Psoas muscle (tissue), 8 donors: ENCODE measurements around the gene DNAJB8. TPM values are rescaled to one million over a fixed set of nuclear protein-coding genes. Genes with fewer than 3 reads are reported as not detected.

Experiments used
- ATAC-seq, 4 donors: fragments of 200-7000 bp; cut with Tn5 transposase; one replicate each; pipeline ENCODE4 v1.9.1; 2020; ENCODE audit warnings: moderate library complexity in 3 of 4, mild to moderate bottlenecking in 2 of 4
- DNase-seq, 2 donors: peaks; one replicate each; pipeline ENCODE4 v3.0.0-alpha.2; 2020
- H3K27ac ChIP-seq: fragments of 200-600 bp; one replicate; pipeline ENCODE4 v1.8.0; 2022
- H3K27me3 ChIP-seq, 3 donors: fragments of 200-600 bp in 1 of 3; one replicate each; pipeline versions ENCODE4 v1.6.1 to v1.8.0; 2013 to 2022; ENCODE audit warnings: low read length in 2 of 3, mild to moderate bottlenecking in 2 of 3, moderate library complexity in 1 of 3; ENCODE audit not compliant: insufficient read depth in 3 of 3
- H3K36me3 ChIP-seq, 2 donors: fragments of 200-600 bp in 1 of 2; one replicate each; pipeline versions ENCODE4 v1.6.1 to v1.8.0; 2013 to 2022; ENCODE audit warnings: low read depth in 1 of 2, mild to moderate bottlenecking in 1 of 2, moderate library complexity in 1 of 2; ENCODE audit not compliant: insufficient read depth in 1 of 2
- H3K4me1 ChIP-seq: fragments of 200-600 bp; one replicate; pipeline ENCODE4 v1.8.0; 2022
- H3K4me3 ChIP-seq: fragments of 200-600 bp; one replicate; pipeline ENCODE4 v1.8.0; 2022; ENCODE audit warnings: mild to moderate bottlenecking
- H3K9me3 ChIP-seq: fragments of 200-600 bp; one replicate; pipeline ENCODE4 v1.8.0; 2022
- WGBS, 3 donors: extraction: QIAGEN DNeasy Blood & Tissue Kit; methylation state at CpG; one replicate each; pipeline versions ENCODE4 v1.1.6 to v1.1.7; 2013; 5-methylcytosine and 5-hydroxymethylcytosine counted together
- intact Hi-C, 2 donors: fragments of 100-400 bp; cut with DNase I; formaldehyde crosslinking; loops; one replicate each; pipeline versions ENCODE4 v1.11.0 to v1.14.2; 2022
- polyA plus RNA-seq, 3 donors: library from polyadenylated mRNA; stranded (reverse); fragments of 200-250 nt; gene quantifications; one replicate each; pipeline ENCODE4 v1.2.3, GENCODE V29; 2013
- total RNA-seq, 4 donors: library from RNA; stranded (reverse); fragmentation: NEBNext Ultra II Directional in 2 of 4; extraction: Animal tissue kit (Norgen Biotek cat#: 25700) in 2 of 4; gene quantifications; one replicate each; pipeline versions ENCODE4 v1.2.1 to v1.2.4, GENCODE V29; 2021 to 2023
- TF ChIP-seq, protein P1 (sequence below): fragments of 200-600 bp; IDR thresholded peaks from one replicate; pipeline ENCODE4 v1.8.0; 2022; ENCODE audit warnings: antibody characterized with exemption
- donor health status: healthy with polysubstance abuse.
- donor health status: DM: no; HTN: no; CAD: no; lungs with moderate emphysema.
- donor health status: Bipolar disorder and iron deficiency.
- donor health status: healthy.
- donor health status: DM: yes; HTN: yes; CAD: no.
- donor health status: DM: no; HTN: no; CAD: no.
- donor health status: DM: no; HTN: no; CAD: no.
- donor health status: DM: yes; HTN: yes; CAD: no.

Gene DNAJB8
- total and polyA plus RNA-seq, 7 donors = not detected

DNA sequence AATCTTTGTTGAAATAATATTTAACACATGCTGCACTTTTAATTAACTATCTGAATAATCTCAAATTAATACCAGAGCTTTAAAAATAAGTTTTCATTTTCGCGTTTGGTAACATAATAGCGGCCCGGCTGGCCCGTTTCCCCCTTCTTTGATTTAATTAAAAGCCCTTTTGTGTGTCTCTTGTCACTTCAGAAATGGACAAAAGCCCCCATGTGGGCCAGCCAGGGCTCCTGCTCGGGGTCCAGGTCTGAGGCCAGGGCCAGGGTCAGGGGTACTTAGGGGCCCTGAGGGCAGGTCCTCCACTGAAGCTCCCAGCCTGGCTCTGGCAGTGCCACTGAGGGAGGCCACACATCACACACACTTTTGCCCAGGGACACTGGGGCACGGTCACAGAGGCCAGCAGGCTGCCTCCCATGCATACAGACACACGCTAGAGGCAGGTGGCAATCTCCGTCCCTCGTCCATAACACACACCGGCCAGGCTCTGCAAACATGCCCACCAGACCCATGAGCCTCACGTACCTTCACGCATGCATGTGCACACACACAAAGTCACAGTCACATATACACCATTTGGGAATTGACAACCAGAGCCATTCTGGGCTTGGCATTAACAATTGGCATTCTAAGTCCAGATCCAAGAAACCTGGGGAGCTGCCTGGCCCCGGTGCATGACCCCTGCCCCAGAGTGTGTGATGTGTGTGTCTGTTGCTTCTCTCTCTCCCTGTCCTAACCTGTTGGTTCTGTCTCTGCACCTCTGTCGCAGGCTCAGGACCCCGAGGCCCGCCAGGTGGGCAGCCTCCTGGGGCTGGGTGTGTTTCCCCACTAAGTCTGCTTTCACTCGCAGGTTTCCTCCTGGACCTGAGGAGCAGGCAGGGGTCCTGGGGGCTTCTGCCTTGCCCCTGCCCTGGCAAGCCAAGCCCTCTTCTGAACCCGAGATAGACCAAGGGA is 38.5 kb downstream of the DNAJB8 start:
- no peaks in the 10 kb centered on the region for H3K9me3 ChIP-seq
- intact Hi-C loops = loop anchor here (2.0 to 5.0 kb wide), 4 partner anchors 69 to 181 kb away; no protein-coding TSS in a partner anchor
- TF ChIP-seq, protein P1, sequence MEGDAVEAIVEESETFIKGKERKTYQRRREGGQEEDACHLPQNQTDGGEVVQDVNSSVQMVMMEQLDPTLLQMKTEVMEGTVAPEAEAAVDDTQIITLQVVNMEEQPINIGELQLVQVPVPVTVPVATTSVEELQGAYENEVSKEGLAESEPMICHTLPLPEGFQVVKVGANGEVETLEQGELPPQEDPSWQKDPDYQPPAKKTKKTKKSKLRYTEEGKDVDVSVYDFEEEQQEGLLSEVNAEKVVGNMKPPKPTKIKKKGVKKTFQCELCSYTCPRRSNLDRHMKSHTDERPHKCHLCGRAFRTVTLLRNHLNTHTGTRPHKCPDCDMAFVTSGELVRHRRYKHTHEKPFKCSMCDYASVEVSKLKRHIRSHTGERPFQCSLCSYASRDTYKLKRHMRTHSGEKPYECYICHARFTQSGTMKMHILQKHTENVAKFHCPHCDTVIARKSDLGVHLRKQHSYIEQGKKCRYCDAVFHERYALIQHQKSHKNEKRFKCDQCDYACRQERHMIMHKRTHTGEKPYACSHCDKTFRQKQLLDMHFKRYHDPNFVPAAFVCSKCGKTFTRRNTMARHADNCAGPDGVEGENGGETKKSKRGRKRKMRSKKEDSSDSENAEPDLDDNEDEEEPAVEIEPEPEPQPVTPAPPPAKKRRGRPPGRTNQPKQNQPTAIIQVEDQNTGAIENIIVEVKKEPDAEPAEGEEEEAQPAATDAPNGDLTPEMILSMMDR = no peak
- 89 to 94% (median 93%) methylated on average over 19 of the region's 19 CpGs for WGBS, 3 donors
- H3K36me3 ChIP-seq = no peaks in the 10 kb centered on the region
- H3K4me1 ChIP-seq = peaks cover 9% of the 10 kb centered on the region
- H3K27me3 ChIP-seq = peaks cover 0 to 24% (median 6%) of the 10 kb centered on the region in 3 donors
- peak in 1 of 2 donors; percentile 35 for DNase-seq
- H3K27ac ChIP-seq = no peak overlapping the region
- H3K4me3 ChIP-seq = no peak overlapping the region
- no peak for ATAC-seq

DNA sequence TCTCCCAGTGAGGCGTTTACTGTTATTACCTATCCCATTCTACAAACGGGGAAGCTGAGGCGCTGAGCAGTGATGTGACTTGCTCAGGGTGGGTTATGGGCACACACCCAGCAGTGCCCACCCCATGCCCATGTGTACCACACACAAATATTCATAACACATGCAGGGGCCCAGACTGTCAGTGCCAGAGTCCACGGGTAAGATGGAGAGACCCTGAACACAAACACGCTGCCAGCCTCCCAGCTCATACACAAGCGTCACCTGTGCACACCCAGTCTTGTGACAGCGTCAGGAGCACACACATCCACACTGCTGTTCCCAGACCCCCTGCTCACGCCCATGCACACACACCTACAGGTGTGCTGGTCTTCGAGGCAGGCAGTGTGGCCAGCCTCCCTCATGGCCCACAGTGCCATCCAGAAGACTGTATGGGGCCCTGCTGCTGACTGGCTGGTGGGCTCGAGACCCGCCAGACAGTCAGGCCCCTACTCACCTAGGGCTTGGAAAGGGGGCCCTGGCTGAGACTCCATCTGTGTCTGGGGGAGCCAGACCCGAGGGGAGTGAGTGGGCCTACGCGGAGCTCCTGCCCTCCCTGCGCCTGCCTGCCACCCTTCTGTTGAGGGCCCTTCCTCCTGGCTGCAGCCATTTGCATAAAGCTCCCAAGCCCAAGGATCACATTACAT is 39.4 kb downstream of the DNAJB8 start:
- Histone ChIP-seq H3K4me3 (no peak overlapping the region), H3K36me3 (no peaks in the 10 kb centered on the region), H3K9me3 (no peaks in the 10 kb centered on the region), H3K27ac (no peak overlapping the region), H3K4me1 (peaks cover 3% of the 10 kb centered on the region), H3K27me3 (peaks cover 0 to 15% (median 3%) of the 10 kb centered on the region in 3 donors)
- DNase-seq (peak in 1 of 2 donors; percentile 43), ATAC-seq (no peak)
- intact Hi-C loops = loop anchor here (2.0 to 5.0 kb wide), 4 partner anchors 70 to 181 kb away; no protein-coding TSS in a partner anchor
- 89 to 91% (median 90%) methylated on average over 15 of the region's 15 CpGs for WGBS, 3 donors
- TF ChIP-seq, protein P1 = no peak

DNA sequence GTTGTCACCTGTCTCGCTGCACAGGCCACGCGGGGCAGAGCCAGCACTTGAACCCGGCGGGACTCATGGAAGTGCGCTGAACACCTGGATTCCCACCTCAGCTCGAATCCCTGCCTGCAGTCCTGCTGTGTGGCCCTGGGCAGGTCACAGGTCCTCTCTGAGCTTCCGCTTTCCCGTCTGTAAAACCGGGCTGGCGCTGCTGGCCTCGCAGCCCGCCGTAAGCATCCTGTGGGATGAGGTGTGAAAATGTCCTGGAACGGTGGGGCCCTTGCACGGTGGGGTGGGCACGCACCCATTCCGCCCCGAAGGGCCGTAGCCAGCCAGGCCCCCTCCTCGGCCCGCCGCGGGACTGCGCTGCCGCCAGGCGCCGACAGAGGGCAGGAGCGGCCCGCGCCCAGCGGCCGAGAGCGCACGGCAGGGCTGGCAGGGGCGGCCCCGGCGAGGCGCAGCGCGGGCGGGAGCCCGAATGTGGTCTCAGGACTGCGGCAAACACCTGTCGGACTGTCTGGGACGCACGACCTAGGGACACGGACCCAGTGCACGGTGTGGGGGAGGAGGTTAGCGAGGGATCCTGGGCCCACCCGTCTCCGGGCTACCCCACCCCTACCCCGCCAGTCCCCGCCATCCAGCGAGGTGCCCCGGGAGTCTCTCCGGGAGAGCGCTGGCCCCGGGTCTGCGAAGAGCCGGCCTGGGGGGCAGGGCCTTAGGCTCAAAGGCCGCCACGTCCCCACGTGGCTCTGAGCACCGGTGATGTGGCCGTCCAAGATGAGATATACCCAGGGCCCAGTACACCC is 40.4 kb downstream of the DNAJB8 start:
- peaks cover 0 to 6% (median 0%) of the 10 kb centered on the region in 3 donors for H3K27me3 ChIP-seq

DNA sequence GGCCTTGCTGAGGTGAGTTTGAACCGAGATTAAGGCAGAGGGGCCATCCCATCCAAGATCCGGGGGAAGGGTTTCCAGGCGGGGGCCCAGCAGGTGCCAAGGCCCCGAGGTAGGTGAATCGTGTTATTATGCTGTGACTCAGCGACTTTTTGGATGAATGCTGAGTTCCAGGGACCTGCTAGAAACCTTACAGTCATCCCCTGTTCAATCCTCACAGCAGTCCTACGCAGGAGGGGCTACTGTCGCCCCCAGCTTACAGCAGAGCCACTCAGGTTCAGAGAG is 40.9 kb downstream of the DNAJB8 start:
- H3K27ac ChIP-seq = no peak overlapping the region
- TF ChIP-seq, protein P1 = no peak
- no peak for DNase-seq
- H3K4me3 ChIP-seq = peak overlapping the region; percentile 40
- H3K36me3 ChIP-seq = no peaks in the 10 kb centered on the region
- peaks cover 0 to 2% (median 0%) of the 10 kb centered on the region in 3 donors for H3K27me3 ChIP-seq
- 70 to 82% (median 75%) methylated on average over 8 of the region's 8 CpGs for WGBS, 3 donors
- H3K9me3 ChIP-seq = no peaks in the 10 kb centered on the region
- peaks cover 3% of the 10 kb centered on the region for H3K4me1 ChIP-seq
- no peak for ATAC-seq
- intact Hi-C loops = loop anchor here (2.0 to 5.0 kb wide), 4 partner anchors 72 to 183 kb away; no protein-coding TSS in a partner anchor

More for the DNA sequence above, 40.4 kb downstream of the DNAJB8 start:
- WGBS, 3 donors = 11 to 22% (median 12%) methylated on average over 45 to 66 of the region's 66 CpGs
- Histone ChIP-seq H3K36me3 (no peaks in the 10 kb centered on the region), H3K4me1 (peaks cover 3% of the 10 kb centered on the region), H3K9me3 (no peaks in the 10 kb centered on the region), H3K4me3 (peak overlapping the region; percentile 40), H3K27ac (no peak overlapping the region)
- intact Hi-C loops = loop anchor here (2.0 to 5.0 kb wide), 4 partner anchors 71 to 182 kb away; no protein-coding TSS in a partner anchor
- TF ChIP-seq, protein P1 = peak; percentile 96
- DNase-seq (peak in 1 of 2 donors; percentile 68), ATAC-seq (peak; percentile 92 to 97 (median 94))
